Suprapubic skin (tissue), 4 donors: ENCODE measurements around the gene POLR3H. TPM values are rescaled to one million over a fixed set of nuclear protein-coding genes. Genes with fewer than 3 reads are reported as not detected.

Experiments
- DNase-seq, 2 donors: peaks; one replicate each; pipeline ENCODE4 v3.0.0-alpha.2; 2019; ENCODE audit warnings: low spot score in 2 of 2
- H3K27ac ChIP-seq: fragments of 200-600 bp; sonication (generic); one replicate; pipeline ENCODE4 v1.5.1; 2019
- H3K27me3 ChIP-seq: fragments of 200-600 bp; sonication (generic); one replicate; pipeline ENCODE4 v1.5.1; 2019
- H3K36me3 ChIP-seq: fragments of 200-600 bp; sonication (generic); one replicate; pipeline ENCODE4 v1.5.1; 2019
- H3K4me1 ChIP-seq: fragments of 200-600 bp; sonication (generic); one replicate; pipeline ENCODE4 v1.5.1; 2019
- H3K4me3 ChIP-seq: fragments of 200-600 bp; sonication (generic); one replicate; pipeline ENCODE4 v1.5.1; 2019; ENCODE audit warnings: mild to moderate bottlenecking
- H3K9me3 ChIP-seq: fragments of 200-600 bp; sonication (generic); one replicate; pipeline ENCODE4 v1.5.1; 2019
- CTCF ChIP-seq, 2 donors: fragments of 200-600 bp in 1 of 2; fragments of 450-650 bp in 1 of 2; sonication (generic) in 1 of 2; IDR thresholded peaks; one replicate each; pipeline ENCODE4 v1.5.1; 2016 to 2019; ENCODE audit warnings: antibody characterized with exemption in 2 of 2, mild to moderate bottlenecking in 1 of 2, moderate library complexity in 1 of 2
- EP300 ChIP-seq: sonication (generic); formaldehyde crosslinking; IDR thresholded peaks from one replicate; pipeline ENCODE4 v1.6.1; 2017; ENCODE audit warnings: antibody characterized with exemption
- POLR2A ChIP-seq, 2 donors: fragments of 450-650 bp; IDR thresholded peaks; one replicate each; pipeline ENCODE4 v1.6.1; 2017; ENCODE audit warnings: antibody characterized with exemption in 2 of 2, mild to moderate bottlenecking in 2 of 2, moderate library complexity in 2 of 2
- POLR2AphosphoS5 ChIP-seq, 3 donors: sonication (generic); formaldehyde crosslinking; IDR thresholded peaks; one replicate each; pipeline ENCODE4 v1.6.1; 2017; ENCODE audit warnings: antibody characterized with exemption in 3 of 3
- WGBS: methylation state at CpG from one replicate; pipeline ENCODE4 v1.1.5; 2018; 5-methylcytosine and 5-hydroxymethylcytosine counted together
- total RNA-seq, 4 donors: library from RNA; depleted of rRNA; stranded (reverse); fragments of >200 nt; gene quantifications; one replicate each; pipeline ENCODE4 v1.1.0, GENCODE V29; 2016

POLR3H gene
- total RNA-seq, 4 donors from 2014 or later: 18.5 to 32.7 (median 23.5) TPM

DNA sequence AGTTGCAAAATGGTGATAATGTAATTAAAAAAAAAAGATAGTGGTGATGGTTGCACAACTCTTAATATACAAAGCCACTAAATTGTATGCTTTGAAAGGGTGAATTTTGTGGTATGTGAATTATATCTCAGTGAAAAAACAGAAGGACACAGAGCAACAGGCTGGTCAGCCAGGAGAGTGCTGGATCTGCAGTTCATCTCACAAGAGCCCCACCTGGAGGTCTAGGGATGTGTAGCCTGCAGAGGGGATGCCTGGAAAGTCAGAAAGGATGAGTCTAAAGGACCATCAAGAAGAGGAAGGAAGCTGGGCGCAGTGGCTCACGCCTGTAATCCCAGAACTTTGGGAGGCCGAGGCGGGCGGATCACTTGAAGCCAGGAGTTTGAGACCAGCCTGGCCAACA is 9.0 kb downstream of the POLR3H start:
- 82% methylated on average over 5 of the region's 5 CpGs for WGBS

GRCh38 chr22:41534219-41534618 is 10.1 kb downstream of the POLR3H start:
- WGBS: 94% methylated on average over 8 of the region's 8 CpGs
- H3K36me3 ChIP-seq: peaks cover 57% of the 10 kb centered on the region

More for the DNA sequence above, 9.0 kb downstream of the POLR3H start:
- DNase-seq: no peak
- H3K36me3 ChIP-seq: peaks cover 57% of the 10 kb centered on the region
- peaks cover 9% of the 10 kb centered on the region for H3K4me1 ChIP-seq
- no peak overlapping the region for H3K4me3 ChIP-seq
- H3K27ac ChIP-seq: no peak overlapping the region
- TF ChIP-seq CTCF (IDR thresholded peaks at IDR 0.05): no peak
- TF ChIP-seq EP300: no peak
- no peaks in the 10 kb centered on the region for H3K27me3 ChIP-seq
- no peaks in the 10 kb centered on the region for H3K9me3 ChIP-seq

DNA sequence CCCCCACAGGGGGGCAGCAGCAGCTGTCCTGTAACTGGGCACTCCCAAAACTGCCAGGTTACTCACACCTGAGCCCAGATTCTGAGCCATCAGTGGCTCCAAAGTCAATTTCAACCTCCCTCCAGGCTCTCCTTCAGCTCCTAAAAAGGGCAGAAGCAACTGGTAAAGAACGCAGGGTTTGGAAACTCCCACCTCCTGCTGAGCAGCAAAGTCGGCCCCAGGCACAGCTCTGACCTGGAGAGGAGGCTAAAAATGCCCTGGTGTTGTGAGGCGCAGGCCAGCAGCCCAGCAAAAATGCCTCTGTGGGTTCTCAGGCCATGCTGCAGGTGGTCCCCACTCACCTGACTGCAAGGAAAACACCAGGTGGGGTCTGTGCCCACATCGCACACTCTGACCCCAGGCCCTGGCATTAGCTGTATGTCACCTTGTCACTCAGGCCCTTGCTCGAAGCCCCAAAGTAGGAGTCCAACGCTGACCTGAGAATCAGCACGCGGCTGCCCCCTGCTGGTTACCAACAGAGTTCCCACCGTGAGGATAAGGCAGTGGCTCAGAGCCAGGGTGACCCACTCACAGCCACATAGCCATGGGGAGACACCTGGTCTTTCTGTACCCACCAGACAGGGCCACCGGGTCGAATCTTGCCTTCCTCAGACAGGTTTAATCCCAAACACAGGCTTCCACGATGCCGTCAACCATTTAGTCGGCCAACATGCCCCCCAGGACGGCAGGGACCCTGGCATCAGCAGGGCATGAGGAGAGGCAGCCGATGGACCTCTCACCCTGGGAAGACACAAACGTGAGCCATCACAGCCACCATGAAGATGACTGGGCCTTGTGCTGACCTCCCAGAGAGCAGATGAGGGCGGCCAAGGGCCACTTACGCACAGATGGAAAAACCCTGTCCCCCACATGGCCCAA is 11.1 kb downstream of the POLR3H start:
- no peak overlapping the region for H3K27ac ChIP-seq
- no peaks in the 10 kb centered on the region for H3K9me3 ChIP-seq
- WGBS: 49% methylated on average over 7 of the region's 19 CpGs

More at GRCh38 chr22:41534219-41534618, 10.1 kb downstream of the POLR3H start:
- TF ChIP-seq POLR2A (IDR thresholded peaks at IDR 0.05) (no peak), EP300 (no peak), CTCF (IDR thresholded peaks at IDR 0.05) (no peak), POLR2AphosphoS5 (IDR thresholded peaks at IDR 0.05) (no peak)
- Histone ChIP-seq H3K4me3 (no peak overlapping the region), H3K4me1 (peaks cover 9% of the 10 kb centered on the region), H3K27me3 (no peaks in the 10 kb centered on the region), H3K27ac (no peak overlapping the region), H3K9me3 (no peaks in the 10 kb centered on the region)
- DNase-seq: no peak

DNA sequence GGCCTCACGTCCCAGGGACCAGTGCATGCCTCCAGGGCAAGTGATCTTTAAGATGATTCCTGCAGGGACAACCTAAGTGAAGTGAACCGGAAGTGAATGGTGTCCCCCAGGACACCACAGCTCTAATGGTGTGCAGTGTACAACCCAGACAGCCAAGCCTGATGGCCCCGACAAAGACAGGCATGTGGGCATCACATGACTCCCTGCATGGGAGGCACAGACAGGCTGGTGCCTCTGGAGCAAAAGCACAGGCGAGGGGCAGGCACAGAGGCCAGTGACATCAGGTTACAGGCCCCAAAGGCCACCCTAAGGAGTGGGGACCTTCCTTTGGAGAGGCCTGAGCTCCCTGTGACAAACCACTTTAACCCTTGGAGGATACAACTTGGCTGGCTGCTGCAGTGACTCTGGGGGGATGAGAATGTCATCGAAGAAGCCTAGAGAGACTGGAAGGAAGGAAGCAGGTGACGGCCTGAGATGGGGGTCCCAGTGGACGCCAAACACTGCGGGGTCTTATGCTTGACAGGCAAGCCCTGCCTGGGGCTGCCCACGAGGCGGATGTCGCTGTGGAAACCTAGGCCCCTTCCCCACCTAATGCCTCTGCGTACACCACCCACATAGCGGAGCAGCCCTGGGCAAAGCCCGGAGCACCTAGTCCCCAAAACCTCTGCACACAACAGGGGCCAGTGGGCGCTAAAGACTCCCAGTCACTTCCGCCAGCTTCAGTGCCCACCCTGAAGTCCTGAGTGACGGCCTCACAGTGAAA is 12.4 kb downstream of the POLR3H start:
- Histone ChIP-seq H3K27me3 (no peaks in the 10 kb centered on the region), H3K4me1 (peaks cover 10% of the 10 kb centered on the region), H3K27ac (no peak overlapping the region), H3K9me3 (no peaks in the 10 kb centered on the region), H3K36me3 (peaks cover 70% of the 10 kb centered on the region), H3K4me3 (no peak overlapping the region)
- no peak for DNase-seq
- 80% methylated on average over 5 of the region's 17 CpGs for WGBS
- TF ChIP-seq POLR2A (IDR thresholded peaks at IDR 0.05) (no peak), CTCF (IDR thresholded peaks at IDR 0.05) (no peak), POLR2AphosphoS5 (IDR thresholded peaks at IDR 0.05) (no peak), EP300 (no peak)

More for the DNA sequence above, 11.1 kb downstream of the POLR3H start:
- DNase-seq: no peak
- H3K4me3 ChIP-seq: no peak overlapping the region
- H3K27me3 ChIP-seq: no peaks in the 10 kb centered on the region
- no peak for TF ChIP-seq EP300
- peak; percentile 51 to 70 for TF ChIP-seq CTCF (IDR thresholded peaks at IDR 0.05)
- no peak for TF ChIP-seq POLR2A (IDR thresholded peaks at IDR 0.05)
- TF ChIP-seq POLR2AphosphoS5 (IDR thresholded peaks at IDR 0.05): no peak
- peaks cover 9% of the 10 kb centered on the region for H3K4me1 ChIP-seq
- peaks cover 57% of the 10 kb centered on the region for H3K36me3 ChIP-seq
